ENCODE results near the gene SEZ6. TPM values are rescaled to one million over a fixed set of nuclear protein-coding genes. Genes with fewer than 3 reads are reported as not detected.
A peak's percentile ranks its signal among the peaks of the same experiment; 100 is the strongest.

SEZ6 gene
- total RNA-seq, 2 experiments from 2014 or later = not detected

GRCh38 chr17:28907709-28908475 is 97.9 kb downstream of the SEZ6 start:
- intact Hi-C loops (cut with micrococcal nuclease) = no loop called here
- peaks cover 36% of the 10 kb centered on the region for H3K36me3 Mint-ChIP-seq (ENCODE audit: low read depth)

GRCh38 chr17:28906706-28907438 is 99.0 kb downstream of the SEZ6 start:
- CTCF ChIA-PET = interaction anchor here (0.9 to 5.2 kb wide), 7 partner anchors 10 to 156 kb away, joined by 3 to 32 read pairs (median 7); no protein-coding TSS in a partner anchor

More at GRCh38 chr17:28907709-28908475, 97.9 kb downstream of the SEZ6 start:
- ATAC-seq (no peak), DNase-seq (no peak)
- ChIA-PET CTCF (interaction anchor here (0.8 to 5.2 kb wide), 13 partner anchors 9 to 180 kb away, joined by 3 to 32 read pairs (median 4); partner anchors contain the start of genes FLOT2 and NEK8), POLR2A (interaction anchor here (0.7 to 1.4 kb wide), 5 partner anchors 10 to 38 kb away, joined by 3 to 5 read pairs (median 3); partner anchors contain the start of gene FLOT2)
- TF ChIP-seq CTCF (IDR thresholded peaks at IDR 0.05) = no peak
- Mint-ChIP-seq H3K27me3 (no peaks in the 10 kb centered on the region), H3K4me3 (no peak overlapping the region), H3K4me1 (ENCODE audit: low read depth) (peaks cover 2% of the 10 kb centered on the region), H3K9me3 (no peaks in the 10 kb centered on the region), H3K27ac (peak overlapping the region; percentile 40)

GRCh38 chr17:28906276-28906675 is 99.6 kb downstream of the SEZ6 start:
- no peak overlapping the region for H3K4me3 Mint-ChIP-seq
- DNase-seq = no peak
- TF ChIP-seq CTCF (IDR thresholded peaks at IDR 0.05) = no peak
- ChIA-PET POLR2A (interaction anchor here (0.9 to 1.4 kb wide), 2 partner anchors 9 to 63 kb away, joined by 3 to 5 read pairs; partner anchors contain the start of gene FLOT2), CTCF (interaction anchor here (0.9 to 5.2 kb wide), 5 partner anchors 10 to 142 kb away, joined by 3 to 32 read pairs (median 25); no protein-coding TSS in a partner anchor)
- no peak for ATAC-seq
- intact Hi-C loops (cut with micrococcal nuclease) = no loop called here
- no peaks in the 10 kb centered on the region for H3K27me3 Mint-ChIP-seq
- H3K36me3 Mint-ChIP-seq (ENCODE audit: low read depth) = peaks cover 33% of the 10 kb centered on the region
- H3K9me3 Mint-ChIP-seq = no peaks in the 10 kb centered on the region
- no peak overlapping the region for H3K27ac Mint-ChIP-seq
- H3K4me1 Mint-ChIP-seq (ENCODE audit: low read depth) = peaks cover 10% of the 10 kb centered on the region

More at GRCh38 chr17:28906706-28907438, 99.0 kb downstream of the SEZ6 start:
- no peak for ATAC-seq
- H3K27ac Mint-ChIP-seq = peak overlapping the region; percentile 47
- no peak for DNase-seq
- H3K9me3 Mint-ChIP-seq = no peaks in the 10 kb centered on the region
- peaks cover 5% of the 10 kb centered on the region for H3K4me1 Mint-ChIP-seq (ENCODE audit: low read depth)
- no peaks in the 10 kb centered on the region for H3K27me3 Mint-ChIP-seq
- no peak overlapping the region for H3K4me3 Mint-ChIP-seq
- POLR2A ChIA-PET = interaction anchor here (0.9 to 1.4 kb wide), 3 partner anchors 9 to 64 kb away, joined by 3 to 5 read pairs (median 3); partner anchors contain the start of gene FLOT2
- H3K36me3 Mint-ChIP-seq (ENCODE audit: low read depth) = peaks cover 30% of the 10 kb centered on the region
- intact Hi-C loops (cut with micrococcal nuclease) = no loop called here
- no peak for TF ChIP-seq CTCF (IDR thresholded peaks at IDR 0.05)

Other genes starting within 250 kb of the SEZ6 start
- gene FAM222B, start 163.2 kb downstream of the SEZ6 start, total RNA-seq = 10 to 100 TPM; 14.7 to 15.2 TPM
- gene ERAL1, start 151.0 kb downstream of the SEZ6 start, total RNA-seq = 10 to 100 TPM; 58.2 to 60.0 TPM
- gene FLOT2, start 108.3 kb downstream of the SEZ6 start, total RNA-seq = 10 to 100 TPM; 59.7 to 60.1 TPM
- 10 to 100 TPM; 37.3 to 38.2 TPM for gene DHRS13, start 103.0 kb downstream of the SEZ6 start, total RNA-seq
- gene PHF12, start 54.5 kb downstream of the SEZ6 start, total RNA-seq = 10 to 100 TPM; 45.7 to 52.6 TPM
- gene PIPOX, start 37.1 kb upstream of the SEZ6 start, total RNA-seq = 1 to 10 TPM; 3.0 TPM
- 10 to 100 TPM; 27.5 to 29.4 TPM for gene MYO18A, start 174.4 kb upstream of the SEZ6 start, total RNA-seq
- gene CRYBA1, start 240.8 kb upstream of the SEZ6 start, total RNA-seq = not detected